MM.1S (cell line): ENCODE data around the gene DYNLRB1.

ENCODE experiments used
- DNase-seq: peaks from one replicate; pipeline ENCODE4 v3.0.0-alpha.2; 2015
- H2AFZ ChIP-seq: fragments of 300-600 bp; sonication (generic); 2 replicates; pipeline ENCODE4 v1.6.0; 2016; ENCODE audit warnings: antibody characterized with exemption, low read length
- H3F3A ChIP-seq: fragments of 300-600 bp; sonication (generic); 2 replicates; pipeline ENCODE4 v1.6.1; 2016; ENCODE audit warnings: mild to moderate bottlenecking, antibody characterized with exemption, low read length, moderate library complexity, mixed read lengths; ENCODE audit not compliant: insufficient read depth
- H3K27ac ChIP-seq: fragments of 300-600 bp; sonication (generic); 2 replicates; pipeline ENCODE4 v1.5.1; 2016; ENCODE audit warnings: mild to moderate bottlenecking, low read length
- H3K27me3 ChIP-seq: fragments of 300-600 bp; sonication (generic); replicated peaks from 2 replicates; pipeline ENCODE4 v1.6.0; 2016; ENCODE audit warnings: low read length; ENCODE audit not compliant: insufficient read depth
- H3K36me3 ChIP-seq: fragments of 300-600 bp; sonication (generic); replicated peaks from 2 replicates; pipeline ENCODE4 v1.6.1; 2016; ENCODE audit warnings: mild to moderate bottlenecking, low read length, mixed read lengths; ENCODE audit not compliant: insufficient read depth
- H3K4me1 ChIP-seq: fragments of 300-600 bp; sonication (generic); 2 replicates; pipeline ENCODE4 v1.6.1; 2016; ENCODE audit warnings: low read length, mixed read lengths
- H3K4me2 ChIP-seq: fragments of 300-600 bp; sonication (generic); 2 replicates; pipeline ENCODE4 v1.6.0; 2016; ENCODE audit warnings: low read depth, low read length
- H3K4me3 ChIP-seq: fragments of 300-600 bp; sonication (generic); 2 replicates; pipeline ENCODE4 v1.5.1; 2016; ENCODE audit warnings: low read length, mixed read lengths
- H3K79me2 ChIP-seq: fragments of 300-600 bp; sonication (generic); 2 replicates; pipeline ENCODE4 v1.6.1; 2016; ENCODE audit warnings: mixed run types, low read length, mixed read lengths
- H3K9ac ChIP-seq: fragments of 300-600 bp; sonication (generic); 2 replicates; pipeline ENCODE4 v1.6.1; 2016; ENCODE audit warnings: low read length, mixed read lengths
- H3K9me2 ChIP-seq: fragments of 300-600 bp; sonication (generic); replicated peaks from 2 replicates; pipeline ENCODE4 v1.6.1; 2016; ENCODE audit warnings: mild to moderate bottlenecking, low read length, mixed read lengths; ENCODE audit not compliant: insufficient read depth
- H3K9me3 ChIP-seq: fragments of 300-600 bp; sonication (generic); replicated peaks from 2 replicates; pipeline ENCODE4 v1.6.1; 2016; ENCODE audit warnings: mild to moderate bottlenecking, low read length, mixed read lengths; ENCODE audit not compliant: insufficient read depth
- H4K20me1 ChIP-seq: fragments of 300-600 bp; sonication (generic); 2 replicates; pipeline ENCODE4 v1.6.1; 2016; ENCODE audit warnings: mild to moderate bottlenecking, low read length, moderate library complexity, mixed read lengths; ENCODE audit not compliant: insufficient read depth
- CTCF ChIP-seq: fragments of 300-600 bp; sonication (generic); IDR thresholded peaks from 2 replicates; pipeline ENCODE4 v1.5.1; 2016; ENCODE audit warnings: antibody characterized with exemption, low read length, mixed read lengths
- EZH2 ChIP-seq: fragments of 300-600 bp; sonication (generic); optimal IDR thresholded peaks from 2 replicates; pipeline ENCODE3; 2017; ENCODE audit warnings: low read depth, mild to moderate bottlenecking, antibody characterized with exemption, low read length, mixed read lengths
- EZH2phosphoT487 ChIP-seq: fragments of 300-600 bp; sonication (generic); IDR thresholded peaks from 2 replicates; pipeline ENCODE4 v1.6.1; 2018; ENCODE audit warnings: antibody characterized with exemption, low read length

The DYNLRB1 gene

GRCh38 chr20:34585019-34585418 is 68.8 kb downstream of the DYNLRB1 start:
- no peaks in the 10 kb centered on the region for H3K27me3 ChIP-seq
- H3K36me3 ChIP-seq = 0 out of 2 replicates have a peak, but pooled peaks cover 4% of the 10 kb centered on the region
- no peak for DNase-seq

GRCh38 chr20:34586488-34587163 is 70.4 kb downstream of the DYNLRB1 start:
- no peaks in the 10 kb centered on the region for H3K9me3 ChIP-seq
- TF ChIP-seq CTCF = no peak
- no peak for TF ChIP-seq EZH2
- no peak for TF ChIP-seq EZH2phosphoT487
- H3K36me3 ChIP-seq = no peaks in the 10 kb centered on the region

More at GRCh38 chr20:34585019-34585418, 68.8 kb downstream of the DYNLRB1 start:
- Histone ChIP-seq H3K79me2 (no peaks in the 10 kb centered on the region), H3K4me2 (no peak overlapping the region), H3K4me1 (peaks cover 9% of the 10 kb centered on the region), H2AFZ (no peak overlapping the region), H3K9me2 (no peaks in the 10 kb centered on the region), H3F3A (no peaks in the 10 kb centered on the region), H3K4me3 (no peak overlapping the region), H3K9ac (no peak overlapping the region), H3K27ac (no peak overlapping the region), H3K9me3 (no peaks in the 10 kb centered on the region), H4K20me1 (no peaks in the 10 kb centered on the region)
- no peak for TF ChIP-seq EZH2

More at GRCh38 chr20:34586488-34587163, 70.4 kb downstream of the DYNLRB1 start:
- Histone ChIP-seq H3F3A (no peaks in the 10 kb centered on the region), H3K4me1 (no peaks in the 10 kb centered on the region), H3K27me3 (no peaks in the 10 kb centered on the region), H3K79me2 (no peaks in the 10 kb centered on the region), H3K27ac (no peak overlapping the region), H3K4me2 (no peak overlapping the region), H3K9me2 (no peaks in the 10 kb centered on the region), H3K4me3 (no peak overlapping the region), H2AFZ (no peak overlapping the region), H4K20me1 (no peaks in the 10 kb centered on the region), H3K9ac (no peak overlapping the region)
- DNase-seq = no peak
